Heart right ventricle (tissue), 16 donors: ENCODE data around the gene SC5D. TPM values are rescaled to one million over a fixed set of nuclear protein-coding genes. Genes with fewer than 3 reads are reported as not detected.

Experiments
- ATAC-seq, 8 donors: fragments of 200-7000 bp; cut with Tn5 transposase; one replicate each; pipeline ENCODE4 v1.9.1; 2020; ENCODE audit warnings: mild to moderate bottlenecking in 8 of 8, moderate library complexity in 8 of 8, moderate number of reproducible peaks in 1 of 8
- DNase-seq, 2 donors: peaks; one replicate each; pipeline ENCODE4 v3.0.0-alpha.2; 2020
- H3K27ac ChIP-seq, 10 donors: fragments of 200-600 bp; sonication (generic) in 2 of 10; one replicate each; pipeline versions ENCODE4 v1.5.0 to v1.8.0; 2020 to 2022; ENCODE audit warnings: mild to moderate bottlenecking in 3 of 10
- H3K27me3 ChIP-seq, 7 donors: fragments of 200-600 bp; one replicate each; pipeline ENCODE4 v1.8.0; 2021 to 2022; ENCODE audit warnings: mild to moderate bottlenecking in 2 of 7
- H3K36me3 ChIP-seq, 9 donors: fragments of 200-600 bp; sonication (generic) in 1 of 9; one replicate each; pipeline versions ENCODE4 v1.5.0 to v1.8.0; 2020 to 2022; ENCODE audit warnings: mild to moderate bottlenecking in 2 of 9
- H3K4me1 ChIP-seq, 9 donors: fragments of 200-600 bp; sonication (generic) in 1 of 9; one replicate each; pipeline versions ENCODE4 v1.5.0 to v1.8.0; 2020 to 2022; ENCODE audit warnings: mild to moderate bottlenecking in 4 of 9
- H3K4me3 ChIP-seq, 10 donors: fragments of 200-600 bp; sonication (generic) in 2 of 10; one replicate each; pipeline versions ENCODE4 v1.5.0 to v1.8.0; 2020 to 2022; ENCODE audit warnings: mild to moderate bottlenecking in 7 of 10, moderate library complexity in 2 of 10
- H3K9me3 ChIP-seq, 11 donors: fragments of 200-600 bp in 10 of 11; sonication (generic) in 2 of 11; one replicate each; pipeline versions ENCODE4 v1.5.0 to v1.8.0; 2013 to 2022; ENCODE audit warnings: mild to moderate bottlenecking in 2 of 11, control low read depth in 1 of 11, moderate library complexity in 1 of 11
- CTCF ChIP-seq, 9 donors: fragments of 200-600 bp; sonication (generic) in 2 of 9; IDR thresholded peaks; one replicate each; pipeline versions ENCODE4 v1.5.0 to v1.8.0; 2021 to 2022; ENCODE audit warnings: antibody characterized with exemption in 9 of 9, mild to moderate bottlenecking in 5 of 9, moderate library complexity in 1 of 9
- WGBS, 2 donors: extraction: QIAGEN DNeasy Blood & Tissue Kit; methylation state at CpG; one replicate each; pipeline ENCODE4 v1.1.7; 2013; ENCODE audit warnings: inconsistent platforms in 1 of 2; 5-methylcytosine and 5-hydroxymethylcytosine counted together
- intact Hi-C, 10 donors: fragments of 100-400 bp; cut with DNase I; formaldehyde crosslinking; loops; one replicate each; pipeline versions ENCODE4 v1.11.1 to v1.14.2; 2022
- polyA plus RNA-seq, 2 donors: library from polyadenylated mRNA; stranded (reverse); fragments of 200-250 nt; gene quantifications; one replicate each; pipeline ENCODE4 v1.2.3, GENCODE V29; 2013
- total RNA-seq, 10 donors: library from RNA; stranded (reverse); fragmentation: NEBNext Ultra II Directional in 3 of 10; extraction: Animal tissue kit (Norgen Biotek cat#: 25700) in 3 of 10; gene quantifications; one replicate each; pipeline versions ENCODE4 v1.2.1 to v1.2.4, GENCODE V29; 2021 to 2023
- donor health status: Arrhythmogenic right ventricular cardiomyopathy.
- donor health status: ischemic (EF 13 %, LVEDD 7.1; RV severe dilation, severe dysfunction).
- donor health status: healthy with polysubstance abuse.
- donor health status: DM: no; HTN: yes; CAD: no.
- donor health status: DM: no; HTN: no; CAD: no.
- donor health status: ischemic (EF 25% LVEDD 6.9; RV normal size, moderate dysfunction).
- donor health status: ischemic (EF 25% LVEDD 5.7; RV mildly dilated, moderate dysfunction).
- donor health status: healthy.
- donor health status: DM: yes; HTN: yes; CAD: no.
- donor health status: Ischemic cardiomyopathy.
- donor health status: ischemic (EF 35%, LVEDD 5.7; RV mildly dilated, moderate dysfunction).
- donor health status: nonischemic (EF 11% LVEDD 7.7; RV severe dilation, severe dysfunction).
- donor health status: DM: yes; HTN: yes; CAD: no.
- donor health status: PGD.
- donor health status: ischemic (EF 29% LVEDD 5.4; RV normal size, mild dysfunction).
- donor health status: nonischemic (EF 23%, LVEDD 6.1; RV moderate dilation, normal function).

Gene SC5D
- total and polyA plus RNA-seq, 12 donors, result 10.7 to 30.6 (median 20.4) TPM

GRCh38 chr11:121298774-121299173 lies 6.2 kb downstream of the SC5D start:
- Histone ChIP-seq H3K36me3 (peaks cover 0 to 10% (median 0%) of the 10 kb centered on the region in 9 donors), H3K27ac (no peak overlapping the region), H3K4me3 (no peak overlapping the region), H3K4me1 (peaks cover 9 to 35% (median 18%) of the 10 kb centered on the region in 9 donors), H3K27me3 (no peaks in the 10 kb centered on the region), H3K9me3 (no peaks in the 10 kb centered on the region)
- no peak for TF ChIP-seq CTCF (IDR thresholded peaks at IDR 0.05)
- DNase-seq, result no peak
- ATAC-seq, result no peak
- intact Hi-C loops, result no loop called here
- 96 to 97% methylated on average over 5 of the region's 5 CpGs for WGBS, 2 donors

DNA sequence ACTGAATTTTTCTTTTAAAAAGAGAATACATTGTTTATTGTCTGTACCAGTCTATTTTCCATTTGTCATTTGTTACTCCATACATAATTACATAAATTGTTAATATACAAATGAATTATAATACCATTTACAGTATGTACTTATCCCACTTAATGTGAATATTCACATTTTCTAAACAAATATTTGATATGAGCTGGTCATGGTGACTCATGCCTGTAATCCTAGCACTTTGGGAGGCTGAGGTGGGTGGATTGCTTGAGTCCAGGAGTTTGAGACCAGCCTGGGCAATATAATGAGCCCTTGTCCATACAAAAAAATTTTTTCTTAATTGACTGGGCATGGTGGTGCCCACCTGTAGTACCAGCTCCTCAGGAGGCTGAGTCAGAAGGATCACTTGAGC lies 6.8 kb downstream of the SC5D start:
- ATAC-seq (no peak), DNase-seq (no peak)
- H3K4me1 ChIP-seq, result peaks cover 4 to 29% (median 15%) of the 10 kb centered on the region in 9 donors
- no peaks in the 10 kb centered on the region for H3K27me3 ChIP-seq
- H3K27ac ChIP-seq, result no peak overlapping the region
- intact Hi-C loops, result no loop called here
- H3K36me3 ChIP-seq, result peaks cover 0 to 16% (median 0%) of the 10 kb centered on the region in 9 donors
- no peak overlapping the region for H3K4me3 ChIP-seq
- no peaks in the 10 kb centered on the region for H3K9me3 ChIP-seq
- TF ChIP-seq CTCF (IDR thresholded peaks at IDR 0.05), result no peak

DNA sequence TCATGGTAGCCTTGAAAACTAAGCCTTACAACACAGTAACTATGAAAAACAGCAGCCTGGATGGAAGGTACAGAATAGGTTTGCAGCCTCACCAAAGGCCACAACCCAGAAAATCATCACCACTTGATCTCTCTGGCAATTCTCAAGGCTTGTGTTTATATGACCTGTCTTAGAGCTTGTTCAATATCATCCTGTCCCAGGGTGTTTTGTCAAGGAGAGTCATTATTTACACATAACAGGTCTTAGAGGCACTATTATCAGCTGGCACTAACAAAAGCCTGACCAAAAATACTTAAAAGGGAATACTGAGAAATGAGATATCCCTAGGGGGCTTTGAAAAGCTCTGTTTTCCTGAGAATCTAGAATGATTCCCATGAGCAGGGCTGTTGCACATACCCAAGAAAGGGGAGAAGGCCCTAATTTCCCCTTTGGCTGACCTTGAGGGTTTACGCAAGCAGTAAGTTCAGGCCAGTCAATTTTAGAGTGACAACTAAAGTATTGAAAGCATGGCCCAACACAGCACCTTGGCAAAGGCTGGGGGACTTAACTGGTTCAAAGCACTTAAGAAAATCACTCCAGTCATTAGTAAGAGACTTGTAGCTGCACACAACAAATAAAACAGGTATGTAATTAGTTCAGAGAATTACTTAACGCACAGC lies 7.9 kb downstream of the SC5D start:
- TF ChIP-seq CTCF (IDR thresholded peaks at IDR 0.05), result no peak
- intact Hi-C loops, result no loop called here
- Histone ChIP-seq H3K4me1 (peaks cover 4 to 23% (median 15%) of the 10 kb centered on the region in 9 donors), H3K36me3 (peaks cover 0 to 27% (median 0%) of the 10 kb centered on the region in 9 donors), H3K4me3 (no peak overlapping the region), H3K9me3 (no peaks in the 10 kb centered on the region), H3K27me3 (no peaks in the 10 kb centered on the region), H3K27ac (peak overlapping the region in 5 of 10 donors; percentile 20 to 30 (median 23))
- DNase-seq (peak in 1 of 2 donors; percentile 6), ATAC-seq (peak in 7 of 8 donors; percentile 38 to 86 (median 72))
- 75 to 86% methylated on average over 2 of the region's 2 CpGs for WGBS, 2 donors

DNA sequence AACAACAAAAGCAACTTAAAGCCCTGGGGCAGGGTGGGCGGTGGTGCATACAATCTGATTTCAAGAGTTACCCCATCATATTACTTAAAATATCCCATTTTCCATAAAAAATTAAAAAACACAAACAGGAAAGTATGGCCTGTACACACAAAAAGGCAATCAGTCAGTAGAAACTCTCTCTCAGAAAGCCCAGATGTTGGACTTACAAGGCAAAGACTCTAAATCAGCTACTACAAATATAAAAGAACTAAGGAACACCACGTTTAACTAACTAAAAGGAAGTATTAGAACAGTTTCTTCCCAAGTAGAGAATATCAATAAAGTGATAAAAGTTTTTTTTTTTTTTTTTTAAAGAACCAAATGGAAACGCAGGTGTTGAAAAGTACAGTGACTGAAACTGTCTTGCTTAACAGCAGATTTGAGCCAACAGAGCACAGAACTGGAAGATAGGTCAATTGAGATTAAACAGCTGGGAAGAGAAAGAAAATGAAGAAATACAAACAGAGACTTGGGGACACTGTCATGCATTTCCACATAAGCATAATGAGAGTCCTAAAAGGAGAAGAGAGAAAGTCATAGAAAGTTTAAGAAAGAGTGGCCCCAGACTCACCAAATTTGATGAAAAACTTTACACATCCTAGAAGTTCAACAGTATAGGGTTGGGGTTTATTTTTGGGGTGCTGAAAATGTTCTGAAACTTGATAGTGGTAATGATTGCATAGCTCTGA lies 8.6 kb downstream of the SC5D start:
- peak overlapping the region in 5 of 10 donors; percentile 20 to 30 (median 23) for H3K27ac ChIP-seq
- H3K4me1 ChIP-seq, result peaks cover 4 to 23% (median 15%) of the 10 kb centered on the region in 9 donors
- H3K4me3 ChIP-seq, result no peak overlapping the region
- no peaks in the 10 kb centered on the region for H3K9me3 ChIP-seq
- H3K27me3 ChIP-seq, result no peaks in the 10 kb centered on the region
- no peak for TF ChIP-seq CTCF (IDR thresholded peaks at IDR 0.05)
- ATAC-seq (peak in 6 of 8 donors; percentile 30 to 75 (median 52)), DNase-seq (no peak)
- H3K36me3 ChIP-seq, result peaks cover 0 to 33% (median 0%) of the 10 kb centered on the region in 9 donors
- intact Hi-C loops, result no loop called here
- WGBS, 2 donors, result 70 to 78% methylated on average over 3 of the region's 3 CpGs
